Endothelial cell of umbilical vein (primary cell): ENCODE results near the gene HSD17B11. TPM values are rescaled to one million over a fixed set of nuclear protein-coding genes. Genes with fewer than 3 reads are reported as not detected.

Experiments
- BruUV-seq: library from RNA; stranded (reverse); fragments of 400-500 nt; replicated peaks from 2 replicates; lab custom pipeline; 2021; lab: Mats Ljungman, UMichigan
- CTCF ChIA-PET: fragments of 300-600, 350-600 bp; sonication (Branson Sonifier 250); formaldehyde crosslinking; loops from one replicate; lab custom pipeline; 2021; ENCODE audit warnings: antibody characterized with exemption, inconsistent platforms; lab: Charles Lee
- POLR2A ChIA-PET: fragments of 300-600, 350-600 bp; sonication (Branson Sonifier 250); formaldehyde crosslinking; loops from one replicate; lab custom pipeline; 2021; ENCODE audit warnings: antibody characterized with exemption, inconsistent platforms; lab: Charles Lee
- DNase-seq: peaks from one replicate; pipeline ENCODE4 v3.0.0-alpha.2; 2011; ENCODE audit warnings: low read depth, low spot score
- FAIRE-seq: peaks from 2 replicates; lab custom pipeline; 2011; peaks lifted over from hg19 to GRCh38; lab: Jason Lieb, UNC
- H2AFZ ChIP-seq: 2 replicates; pipeline ENCODE4 v1.6.0; 2012; ENCODE audit warnings: low read depth, low read length, control low read depth, inconsistent platforms
- H3K27ac ChIP-seq: 2 replicates; pipeline ENCODE4 v1.5.1; 2011; ENCODE audit warnings: low read depth, mild to moderate bottlenecking, control low read depth, low read length, moderate library complexity; ENCODE audit not compliant: insufficient read depth
- H3K27me3 ChIP-seq, 2 experiments: 2 replicates each; pipeline versions ENCODE4 v1.6.0 to v1.6.1; 2011; ENCODE audit warnings: low read length in 2 of 2, mixed read lengths in 1 of 2; ENCODE audit not compliant: control insufficient read depth in 2 of 2, insufficient read depth in 2 of 2
- H3K36me3 ChIP-seq, 2 experiments: 2 replicates in 1 of 2; 3 replicates in 1 of 2; pipeline ENCODE4 v1.5.1; 2011; ENCODE audit warnings: low read length in 2 of 2, mild to moderate bottlenecking in 1 of 2, moderate library complexity in 1 of 2; ENCODE audit not compliant: control insufficient read depth in 2 of 2, insufficient read depth in 2 of 2; ENCODE audit errors: extremely low read depth in 1 of 2
- H3K4me1 ChIP-seq: 3 replicates; pipeline ENCODE4 v1.5.1; 2011; ENCODE audit warnings: mild to moderate bottlenecking, low read length; ENCODE audit not compliant: control insufficient read depth, insufficient read depth; ENCODE audit errors: extremely low read depth
- H3K4me2 ChIP-seq: 2 replicates; pipeline ENCODE4 v1.6.1; 2011; ENCODE audit warnings: low read length, control low read depth, mixed read lengths; ENCODE audit not compliant: insufficient read depth
- H3K4me3 ChIP-seq, 3 experiments: fragments of 200-600 bp in 1 of 3; sonication (generic), shearing (Covaris generic) in 1 of 3; replicated peaks in 1 of 3; 2 replicates each; pipeline ENCODE4 v1.5.1; 2011 to 2016; ENCODE audit warnings: control low read depth in 3 of 3, low read length in 3 of 3, mild to moderate bottlenecking in 2 of 3, inconsistent platforms in 1 of 3, low read depth in 1 of 3, moderate library complexity in 1 of 3; ENCODE audit not compliant: insufficient read depth in 1 of 3
- H3K79me2 ChIP-seq: 2 replicates; pipeline ENCODE4 v1.6.0; 2012; ENCODE audit warnings: low read length, inconsistent platforms; ENCODE audit not compliant: control insufficient read depth, insufficient read depth
- H3K9ac ChIP-seq: replicated peaks from 2 replicates; pipeline ENCODE3; 2011; ENCODE audit warnings: low read length, control low read depth; ENCODE audit not compliant: insufficient read depth; ENCODE audit errors: extremely low read depth
- H3K9me1 ChIP-seq: replicated peaks from 3 replicates; pipeline ENCODE4 v1.6.0; 2011; ENCODE audit warnings: mild to moderate bottlenecking, low read length; ENCODE audit not compliant: control insufficient read depth, insufficient read depth; ENCODE audit errors: extremely low read depth
- H3K9me3 ChIP-seq: replicated peaks from 2 replicates; pipeline ENCODE4 v1.5.1; 2012; ENCODE audit warnings: low read length, inconsistent platforms; ENCODE audit not compliant: control insufficient read depth, insufficient read depth
- H4K20me1 ChIP-seq: replicated peaks from 2 replicates; pipeline ENCODE3; 2011; ENCODE audit warnings: mild to moderate bottlenecking, low read length; ENCODE audit not compliant: control insufficient read depth, insufficient read depth; ENCODE audit errors: extremely low read depth
- CTCF ChIP-seq, 2 donors: IDR thresholded peaks; 1 replicate in 1 of 2; 2 replicates in 1 of 2; pipeline ENCODE4 v1.5.1; 2011; ENCODE audit warnings: low read length in 2 of 2, mild to moderate bottlenecking in 2 of 2, moderate library complexity in 2 of 2, control low read depth in 1 of 2, inconsistent platforms in 1 of 2, low read depth in 1 of 2; ENCODE audit not compliant: insufficient read depth in 1 of 2; ENCODE audit errors: extremely low read depth in 1 of 2
- EZH2 ChIP-seq: IDR thresholded peaks from 2 replicates; pipeline ENCODE4 v1.6.1; 2012; ENCODE audit warnings: borderline replicate concordance, low read depth, mild to moderate bottlenecking, moderate library complexity, low read length, inconsistent platforms; ENCODE audit not compliant: severe bottlenecking
- FOS ChIP-seq: IDR thresholded peaks from 2 replicates; pipeline ENCODE4 v1.6.1; 2011; ENCODE audit warnings: mild to moderate bottlenecking, low read length, moderate library complexity, borderline replicate concordance; ENCODE audit not compliant: insufficient read depth
- GATA2 ChIP-seq: IDR thresholded peaks from 2 replicates; pipeline ENCODE4 v1.7.0; 2011; ENCODE audit warnings: low read depth, mild to moderate bottlenecking, moderate library complexity, mixed read lengths, low read length; ENCODE audit not compliant: insufficient read length, insufficient read depth
- JUN ChIP-seq: IDR thresholded peaks from 2 replicates; pipeline ENCODE4 v1.6.1; 2011; ENCODE audit warnings: borderline replicate concordance, low read depth; ENCODE audit not compliant: insufficient read length, insufficient read depth
- MAX ChIP-seq: IDR thresholded peaks from 2 replicates; pipeline ENCODE4 v1.6.1; 2011; ENCODE audit not compliant: insufficient read depth, insufficient read length
- MYC ChIP-seq: IDR thresholded peaks from one replicate; pipeline ENCODE4 v1.6.1; 2011; ENCODE audit warnings: mild to moderate bottlenecking, low read depth, low read length
- POLR2A ChIP-seq: IDR thresholded peaks from 2 replicates; pipeline ENCODE4 v1.6.1; 2012; ENCODE audit warnings: low read depth, mild to moderate bottlenecking, control low read depth, low read length
- POLR2AphosphoS5 ChIP-seq: IDR thresholded peaks from 2 replicates; pipeline ENCODE4 v1.6.1; 2012; ENCODE audit warnings: low read depth, mild to moderate bottlenecking, control low read depth, low read length, moderate library complexity; ENCODE audit not compliant: insufficient read depth
- dilution Hi-C: fragments of 300-500 bp; cut with MboI; formaldehyde crosslinking; loops from one replicate; pipeline ENCODE4 v1.15.0; 2019; ENCODE audit warnings: low sequenced_read_pairs; ENCODE audit not compliant: extremely low pct_ligation_motif_present
- intact Hi-C: fragments of 100-400 bp; cut with micrococcal nuclease; formaldehyde crosslinking; loops from one replicate; pipeline ENCODE4 v1.10.0; 2022
- polyA plus RNA-seq, 4 experiments: library from polyadenylated mRNA; depleted of rRNA in 3 of 4; stranded (reverse) in 3 of 4; unstranded in 1 of 4; fragments of >200 nt; gene quantifications; 2 replicates each; pipeline versions ENCODE4 v1.2.1 to v1.2.3, GENCODE V29; 2011 to 2012; ENCODE audit warnings: missing spikeins in 1 of 4
- total RNA-seq: library from RNA; stranded (reverse); gene quantifications from 2 replicates; pipeline ENCODE4 v1.2.3, GENCODE V29; 2021

Gene HSD17B11
- total and polyA plus RNA-seq, 2 donors (not counting 3 experiments of a cell fraction or from before 2014, with no cell fraction given): 10.7 to 21.1 TPM

DNA sequence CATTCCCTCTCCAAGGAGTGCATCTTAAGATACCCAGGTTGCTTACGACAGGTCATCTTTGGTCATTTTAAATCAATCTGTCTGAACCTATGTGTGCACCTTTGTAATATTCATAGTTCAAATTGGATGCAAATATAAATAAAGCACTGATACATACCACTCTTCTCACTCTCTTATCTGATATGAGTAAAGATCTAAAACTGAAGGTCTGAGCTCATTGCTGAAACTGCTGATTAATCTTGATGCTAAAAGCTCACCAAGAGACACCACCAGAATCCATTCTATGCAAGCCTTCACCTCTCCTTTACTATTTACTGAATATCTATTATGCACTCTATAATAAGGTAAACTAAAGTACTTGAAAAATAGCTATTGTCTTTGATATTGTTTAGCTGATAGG lies 84.9 kb downstream of the HSD17B11 start:
- Histone ChIP-seq H3K27me3 (peaks cover 0 to 2% of the 10 kb centered on the region in 2 experiments), H4K20me1 (no peaks in the 10 kb centered on the region), H3K4me2 (no peak overlapping the region), H3K9ac (no peak overlapping the region), H3K4me1 (no peaks in the 10 kb centered on the region), H3K27ac (no peak overlapping the region), H3K9me1 (no peaks in the 10 kb centered on the region), H3K9me3 (no peaks in the 10 kb centered on the region), H2AFZ (no peak overlapping the region), H3K79me2 (no peaks in the 10 kb centered on the region), H3K4me3 (no peak overlapping the region), H3K36me3 (no peaks in the 10 kb centered on the region)
- POLR2A ChIA-PET: no interaction called here
- DNase-seq (no peak), FAIRE-seq (no peak)
- intact Hi-C loops: no loop called here
- no TSS peak for BruUV-seq
- dilution Hi-C loops: no loop called here
- CTCF ChIA-PET: no interaction called here
- TF ChIP-seq FOS (no peak), POLR2AphosphoS5 (no peak), MYC (no peak), JUN (no peak), GATA2 (no peak)

GRCh38 chr4:87305562-87305961 lies 85.4 kb downstream of the HSD17B11 start:
- no peak overlapping the region for H2AFZ ChIP-seq
- FAIRE-seq (no peak), DNase-seq (no peak)
- no peaks in the 10 kb centered on the region for H4K20me1 ChIP-seq
- dilution Hi-C loops: no loop called here
- TF ChIP-seq EZH2 (no peak), JUN (no peak), POLR2A (no peak), MYC (no peak), CTCF (IDR thresholded peaks at IDR 0.05; ENCODE audit: extremely low read depth in 1 of 2, insufficient read depth in 1 of 2, low read depth in 1 of 2, low read length in 2 of 2) (no peak), MAX (no peak), GATA2 (no peak), FOS (no peak), POLR2AphosphoS5 (no peak)
- no peaks in the 10 kb centered on the region for H3K9me1 ChIP-seq
- H3K4me3 ChIP-seq: no peak overlapping the region
- intact Hi-C loops: no loop called here
- CTCF ChIA-PET: interaction anchor here (0.7 kb wide), 1 partner anchor 35 kb away, joined by 3 read pairs; no protein-coding TSS in a partner anchor
- H3K36me3 ChIP-seq: no peaks in the 10 kb centered on the region
- no peak overlapping the region for H3K27ac ChIP-seq
- H3K9me3 ChIP-seq: no peaks in the 10 kb centered on the region
- peaks cover 0 to 2% of the 10 kb centered on the region in 2 experiments for H3K27me3 ChIP-seq
- no peaks in the 10 kb centered on the region for H3K79me2 ChIP-seq
- H3K9ac ChIP-seq: no peak overlapping the region
- no TSS peak for BruUV-seq
- H3K4me1 ChIP-seq: no peaks in the 10 kb centered on the region
- POLR2A ChIA-PET: no interaction called here
- H3K4me2 ChIP-seq: no peak overlapping the region
